Measurements from ENCODE around the gene NR4A3. TPM values are rescaled to one million over a fixed set of nuclear protein-coding genes. Genes with fewer than 3 reads are reported as not detected.

NR4A3 gene
- total and polyA plus RNA-seq, 2 donors (not counting 1 experiment from before 2014, with no cell fraction given): 8.2 to 9.1 TPM

GRCh38 chr9:99801775-99802174 lies 19.9 kb upstream of the NR4A3 start:
- H3K79me2 ChIP-seq (ENCODE audit: control insufficient read depth, insufficient read depth, low read length): no peaks in the 10 kb centered on the region
- no peaks in the 10 kb centered on the region for H4K20me1 ChIP-seq (ENCODE audit: control insufficient read depth, extremely low read depth, insufficient read depth, low read length)
- H3K4me3 ChIP-seq (replicated peaks in 1 of 4; ENCODE audit: control extremely low read depth in 1 of 4, insufficient read depth in 1 of 4, low read depth in 3 of 4, low read length in 4 of 4): no peak overlapping the region
- H3K9ac ChIP-seq (ENCODE audit: insufficient read depth, low read length): no peak overlapping the region
- TF ChIP-seq CTCF (conservative IDR thresholded peaks at IDR 0.05 in 1 of 2, IDR thresholded peaks at IDR 0.05 in 1 of 2; ENCODE audit: low read depth in 1 of 2, low read length in 2 of 2) (no peak), EZH2 (IDR thresholded peaks at IDR 0.05; ENCODE audit: low read length, missing control alignments) (no peak)
- H3K27ac ChIP-seq (ENCODE audit: insufficient read depth, low read length): no peak overlapping the region
- no peak for DNase-seq (ENCODE audit: low read depth in 2 of 2)
- no peaks in the 10 kb centered on the region for H3K27me3 ChIP-seq (ENCODE audit: control insufficient read depth, insufficient read depth, low read length)
- no peaks in the 10 kb centered on the region for H3K4me1 ChIP-seq (ENCODE audit: control insufficient read depth, extremely low read depth, insufficient read depth, low read length)
- no peaks in the 10 kb centered on the region for H3K9me3 ChIP-seq (ENCODE audit: control insufficient read depth, insufficient read depth, low read depth, low read length)
- H3K4me2 ChIP-seq (ENCODE audit: extremely low read depth, insufficient read depth, low read length): no peak overlapping the region
- H3K36me3 ChIP-seq (ENCODE audit: control insufficient read depth, insufficient read depth, low read length): no peaks in the 10 kb centered on the region
- no peak overlapping the region for H2AFZ ChIP-seq (ENCODE audit: low read length)

GRCh38 chr9:99803694-99804093 lies 18.0 kb upstream of the NR4A3 start:
- no peak overlapping the region for H3K9ac ChIP-seq (ENCODE audit: insufficient read depth, low read length)
- H2AFZ ChIP-seq (ENCODE audit: low read length): no peak overlapping the region
- no peaks in the 10 kb centered on the region for H3K79me2 ChIP-seq (ENCODE audit: control insufficient read depth, insufficient read depth, low read length)
- no peaks in the 10 kb centered on the region for H4K20me1 ChIP-seq (ENCODE audit: control insufficient read depth, extremely low read depth, insufficient read depth, low read length)
- no peaks in the 10 kb centered on the region for H3K9me3 ChIP-seq (ENCODE audit: control insufficient read depth, insufficient read depth, low read depth, low read length)
- H3K4me3 ChIP-seq (replicated peaks in 1 of 4; ENCODE audit: control extremely low read depth in 1 of 4, insufficient read depth in 1 of 4, low read depth in 3 of 4, low read length in 4 of 4): no peak overlapping the region
- TF ChIP-seq CTCF (conservative IDR thresholded peaks at IDR 0.05 in 1 of 2, IDR thresholded peaks at IDR 0.05 in 1 of 2; ENCODE audit: low read depth in 1 of 2, low read length in 2 of 2): no peak
- TF ChIP-seq EZH2 (IDR thresholded peaks at IDR 0.05; ENCODE audit: low read length, missing control alignments): no peak
- no peaks in the 10 kb centered on the region for H3K4me1 ChIP-seq (ENCODE audit: control insufficient read depth, extremely low read depth, insufficient read depth, low read length)
- no peaks in the 10 kb centered on the region for H3K27me3 ChIP-seq (ENCODE audit: control insufficient read depth, insufficient read depth, low read length)
- peak in 1 of 2 donors; percentile 12 for DNase-seq (ENCODE audit: low read depth in 2 of 2)
- H3K27ac ChIP-seq (ENCODE audit: insufficient read depth, low read length): no peak overlapping the region
- no peaks in the 10 kb centered on the region for H3K36me3 ChIP-seq (ENCODE audit: control insufficient read depth, insufficient read depth, low read length)
- H3K4me2 ChIP-seq (ENCODE audit: extremely low read depth, insufficient read depth, low read length): no peak overlapping the region

- TF ChIP-seq EZH2 (IDR thresholded peaks at IDR 0.05; ENCODE audit: low read length, missing control alignments) (no peak), CTCF (conservative IDR thresholded peaks at IDR 0.05 in 1 of 2, IDR thresholded peaks at IDR 0.05 in 1 of 2; ENCODE audit: low read depth in 1 of 2, low read length in 2 of 2) (peak; percentile 81 to 83)
- Histone ChIP-seq H2AFZ (ENCODE audit: low read length) (peak overlapping the region; percentile 37), H3K9ac (ENCODE audit: insufficient read depth, low read length) (no peak overlapping the region), H3K4me2 (ENCODE audit: extremely low read depth, insufficient read depth, low read length) (no peak overlapping the region), H3K27ac (ENCODE audit: insufficient read depth, low read length) (no peak overlapping the region), H3K79me2 (ENCODE audit: control insufficient read depth, insufficient read depth, low read length) (no peaks in the 10 kb centered on the region), H3K36me3 (ENCODE audit: control insufficient read depth, insufficient read depth, low read length) (no peaks in the 10 kb centered on the region), H3K27me3 (ENCODE audit: control insufficient read depth, insufficient read depth, low read length) (no peaks in the 10 kb centered on the region), H3K4me1 (ENCODE audit: control insufficient read depth, extremely low read depth, insufficient read depth, low read length) (no peaks in the 10 kb centered on the region), H3K4me3 (replicated peaks in 1 of 4; ENCODE audit: control extremely low read depth in 1 of 4, insufficient read depth in 1 of 4, low read depth in 3 of 4, low read length in 4 of 4) (no peak overlapping the region), H3K9me3 (ENCODE audit: control insufficient read depth, insufficient read depth, low read depth, low read length) (no peaks in the 10 kb centered on the region), H4K20me1 (ENCODE audit: control insufficient read depth, extremely low read depth, insufficient read depth, low read length) (no peaks in the 10 kb centered on the region)
- DNase-seq (ENCODE audit: low read depth in 2 of 2): peak; percentile 41 to 71
Observed at GRCh38 chr9:99807276-99807852, 14.3 kb upstream of the NR4A3 start.

Data from fibroblast of lung (primary cell).